Measurements from ENCODE around the gene ORC3.

ORC3 gene

GRCh38 chr6:87698547-87699006, 108.6 kb downstream of the ORC3 start:
- Histone ChIP-seq H4K20me1 (ENCODE audit: insufficient read depth, low read length) (peaks cover 53% of the 10 kb centered on the region), H3K4me3 (ENCODE audit: low read depth in 1 of 2, low read length in 2 of 2) (peak overlapping the region; percentile 12 to 76; a peak in 2 of 4 replicates), H3K4me2 (ENCODE audit: insufficient read depth, low read length) (peak overlapping the region; percentile 68), H3K79me2 (ENCODE audit: insufficient read depth, low read length) (peaks cover 83% of the 10 kb centered on the region), H3K27me3 (ENCODE audit: insufficient read depth, low read length, poor library complexity) (no peaks in the 10 kb centered on the region), H3K9ac (ENCODE audit: low read depth, low read length) (peak overlapping the region; percentile 85), H3K36me3 (ENCODE audit: insufficient read depth, low read length) (peaks cover 22% of the 10 kb centered on the region), H3K27ac (ENCODE audit: low read length) (peak overlapping the region; percentile 37), H3K9me3 (ENCODE audit: insufficient read depth, low read length, severe bottlenecking) (no peaks in the 10 kb centered on the region), H3K4me1 (ENCODE audit: insufficient read depth, low read length) (peaks cover 46% of the 10 kb centered on the region), H2AFZ (ENCODE audit: low read depth, low read length) (no peak overlapping the region)
- TF ChIP-seq EZH2 (IDR thresholded peaks at IDR 0.05; ENCODE audit: borderline replicate concordance, low read depth, low read length, severe bottlenecking): no peak
- TF ChIP-seq, protein P1, sequence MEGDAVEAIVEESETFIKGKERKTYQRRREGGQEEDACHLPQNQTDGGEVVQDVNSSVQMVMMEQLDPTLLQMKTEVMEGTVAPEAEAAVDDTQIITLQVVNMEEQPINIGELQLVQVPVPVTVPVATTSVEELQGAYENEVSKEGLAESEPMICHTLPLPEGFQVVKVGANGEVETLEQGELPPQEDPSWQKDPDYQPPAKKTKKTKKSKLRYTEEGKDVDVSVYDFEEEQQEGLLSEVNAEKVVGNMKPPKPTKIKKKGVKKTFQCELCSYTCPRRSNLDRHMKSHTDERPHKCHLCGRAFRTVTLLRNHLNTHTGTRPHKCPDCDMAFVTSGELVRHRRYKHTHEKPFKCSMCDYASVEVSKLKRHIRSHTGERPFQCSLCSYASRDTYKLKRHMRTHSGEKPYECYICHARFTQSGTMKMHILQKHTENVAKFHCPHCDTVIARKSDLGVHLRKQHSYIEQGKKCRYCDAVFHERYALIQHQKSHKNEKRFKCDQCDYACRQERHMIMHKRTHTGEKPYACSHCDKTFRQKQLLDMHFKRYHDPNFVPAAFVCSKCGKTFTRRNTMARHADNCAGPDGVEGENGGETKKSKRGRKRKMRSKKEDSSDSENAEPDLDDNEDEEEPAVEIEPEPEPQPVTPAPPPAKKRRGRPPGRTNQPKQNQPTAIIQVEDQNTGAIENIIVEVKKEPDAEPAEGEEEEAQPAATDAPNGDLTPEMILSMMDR (IDR thresholded peaks at IDR 0.05; ENCODE audit: borderline replicate concordance, extremely low read depth, low read length, poor library complexity, severe bottlenecking): no peak
- DNase-seq (no peak), ATAC-seq (ENCODE audit: insufficient read depth, low read depth) (no peak)

GRCh38 chr6:87699576-87699975, 109.6 kb downstream of the ORC3 start:
- H3K9ac ChIP-seq (ENCODE audit: low read depth, low read length): peak overlapping the region; percentile 85
- peak overlapping the region; percentile 2; the same call in 1 of the 2 replicates for H3K27ac ChIP-seq (ENCODE audit: low read length)
- peaks cover 49% of the 10 kb centered on the region for H4K20me1 ChIP-seq (ENCODE audit: insufficient read depth, low read length)
- peaks cover 46% of the 10 kb centered on the region for H3K4me1 ChIP-seq (ENCODE audit: insufficient read depth, low read length)
- no peak overlapping the region for H2AFZ ChIP-seq (ENCODE audit: low read depth, low read length)
- no peaks in the 10 kb centered on the region for H3K9me3 ChIP-seq (ENCODE audit: insufficient read depth, low read length, severe bottlenecking)
- peaks cover 22% of the 10 kb centered on the region for H3K36me3 ChIP-seq (ENCODE audit: insufficient read depth, low read length)
- TF ChIP-seq, protein P1 (IDR thresholded peaks at IDR 0.05; ENCODE audit: borderline replicate concordance, extremely low read depth, low read length, poor library complexity, severe bottlenecking): no peak
- no peak for TF ChIP-seq EZH2 (IDR thresholded peaks at IDR 0.05; ENCODE audit: borderline replicate concordance, low read depth, low read length, severe bottlenecking)
- H3K4me2 ChIP-seq (ENCODE audit: insufficient read depth, low read length): peak overlapping the region; percentile 68
- peaks cover 73% of the 10 kb centered on the region for H3K79me2 ChIP-seq (ENCODE audit: insufficient read depth, low read length)
- ATAC-seq (ENCODE audit: insufficient read depth, low read depth) (no peak), DNase-seq (no peak)
- no peaks in the 10 kb centered on the region for H3K27me3 ChIP-seq (ENCODE audit: insufficient read depth, low read length, poor library complexity)
- peak overlapping the region; percentile 76 to 78; a peak in 3 of 4 replicates for H3K4me3 ChIP-seq (ENCODE audit: low read depth in 1 of 2, low read length in 2 of 2)

- peak; percentile 11 for ATAC-seq (ENCODE audit: insufficient read depth, low read depth)
Observed at GRCh38 chr6:87700397-87701343, 110.7 kb downstream of the ORC3 start.

More at GRCh38 chr6:87700397-87701343, 110.7 kb downstream of the ORC3 start:
- Histone ChIP-seq H3K4me3 (ENCODE audit: low read depth in 1 of 2, low read length in 2 of 2) (peak overlapping the region; percentile 76 to 78), H3K4me2 (ENCODE audit: insufficient read depth, low read length) (peak overlapping the region; percentile 68), H2AFZ (ENCODE audit: low read depth, low read length) (peak overlapping the region; percentile 91), H3K4me1 (ENCODE audit: insufficient read depth, low read length) (peaks cover 44% of the 10 kb centered on the region), H3K27me3 (ENCODE audit: insufficient read depth, low read length, poor library complexity) (no peaks in the 10 kb centered on the region), H4K20me1 (ENCODE audit: insufficient read depth, low read length) (peaks cover 44% of the 10 kb centered on the region), H3K9me3 (ENCODE audit: insufficient read depth, low read length, severe bottlenecking) (no peaks in the 10 kb centered on the region), H3K79me2 (ENCODE audit: insufficient read depth, low read length) (peaks cover 62% of the 10 kb centered on the region), H3K9ac (ENCODE audit: low read depth, low read length) (peak overlapping the region; percentile 85), H3K27ac (ENCODE audit: low read length) (peak overlapping the region; percentile 90), H3K36me3 (ENCODE audit: insufficient read depth, low read length) (peaks cover 22% of the 10 kb centered on the region)
- peak; percentile 31 for DNase-seq
- TF ChIP-seq, protein P1 (IDR thresholded peaks at IDR 0.05; ENCODE audit: borderline replicate concordance, extremely low read depth, low read length, poor library complexity, severe bottlenecking): peak; percentile 32
- TF ChIP-seq EZH2 (IDR thresholded peaks at IDR 0.05; ENCODE audit: borderline replicate concordance, low read depth, low read length, severe bottlenecking): no peak

All from DND-41 (cell line).